PC-3 (cell line): Measurements from ENCODE around the gene ESYT2. TPM values are rescaled to one million over a fixed set of nuclear protein-coding genes. Genes with fewer than 3 reads are reported as not detected.

Experiments
- ATAC-seq: fragments of 200-7000 bp; cut with Tn5 transposase; 2 replicates; pipeline ENCODE4 v1.9.1; 2020; ENCODE audit warnings: mild to moderate bottlenecking, moderate library complexity
- BruUV-seq: library from RNA; stranded (reverse); fragments of 400-500 nt; replicated peaks from 2 replicates; lab custom pipeline; 2021; lab: Mats Ljungman, UMichigan
- CTCF ChIA-PET: fragments of 300-600 bp; sonication (Branson Sonifier 250); formaldehyde crosslinking; loops from one replicate; lab custom pipeline; 2022; ENCODE audit warnings: antibody characterized with exemption; lab: Charles Lee
- POLR2A ChIA-PET: fragments of 300-600 bp; sonication (Branson Sonifier 250); formaldehyde crosslinking; loops from one replicate; lab custom pipeline; 2022; ENCODE audit warnings: antibody characterized with exemption; ENCODE audit not compliant: unreplicated experiment; lab: Charles Lee
- DNase-seq: peaks from one replicate; pipeline ENCODE4 v3.0.0-alpha.2; 2015
- H2AFZ ChIP-seq: fragments of 300-600 bp; sonication (generic); 2 replicates; pipeline ENCODE4 v1.6.0; 2016; ENCODE audit warnings: antibody characterized with exemption, low read length
- H3F3A ChIP-seq: fragments of 300-600 bp; sonication (generic); one replicate; pipeline ENCODE4 v1.6.0; 2017; ENCODE audit warnings: antibody characterized with exemption, low read length, control low read depth, mild to moderate bottlenecking; ENCODE audit not compliant: unreplicated experiment
- H3K27ac ChIP-seq: fragments of 300-600 bp; sonication (generic); 2 replicates; pipeline ENCODE4 v1.5.1; 2016; ENCODE audit warnings: mild to moderate bottlenecking, low read length
- H3K27me3 ChIP-seq: fragments of 300-600 bp; sonication (generic); 2 replicates; pipeline ENCODE4 v1.6.1; 2016; ENCODE audit warnings: low read length, mixed read lengths
- H3K36me3 ChIP-seq: fragments of 300-600 bp; sonication (generic); 2 replicates; pipeline ENCODE4 v1.6.1; 2016; ENCODE audit warnings: low read depth, mixed run types, low read length, mixed read lengths
- H3K4me1 ChIP-seq: fragments of 300-600 bp; sonication (generic); 2 replicates; pipeline ENCODE4 v1.5.1; 2016; ENCODE audit warnings: low read length; ENCODE audit not compliant: insufficient read depth
- H3K4me2 ChIP-seq: fragments of 300-600 bp; sonication (generic); 2 replicates; pipeline ENCODE4 v1.6.0; 2016; ENCODE audit warnings: low read length
- H3K4me3 ChIP-seq: fragments of 300-600 bp; sonication (generic); 2 replicates; pipeline ENCODE4 v1.5.1; 2016; ENCODE audit warnings: mild to moderate bottlenecking, low read length, mixed read lengths
- H3K79me2 ChIP-seq: fragments of 300-600 bp; sonication (generic); 2 replicates; pipeline ENCODE4 v1.6.1; 2017; ENCODE audit warnings: low read length, mixed read lengths
- H3K9ac ChIP-seq: fragments of 300-600 bp; sonication (generic); 2 replicates; pipeline ENCODE4 v1.6.0; 2016; ENCODE audit warnings: mild to moderate bottlenecking, low read length
- H3K9me2 ChIP-seq: fragments of 300-600 bp; sonication (generic); replicated peaks from 2 replicates; pipeline ENCODE4 v1.6.1; 2016; ENCODE audit warnings: mixed run types, low read length, mixed read lengths
- H3K9me3 ChIP-seq: fragments of 300-600 bp; sonication (generic); 2 replicates; pipeline ENCODE4 v1.6.1; 2016; ENCODE audit warnings: low read length, mixed read lengths
- H4K20me1 ChIP-seq: fragments of 300-600 bp; sonication (generic); 2 replicates; pipeline ENCODE4 v1.6.1; 2016; ENCODE audit warnings: low read length, mixed read lengths
- EZH2 ChIP-seq: fragments of 300-600 bp; sonication (generic); IDR thresholded peaks from one replicate; pipeline ENCODE4 v1.6.1; 2017; ENCODE audit warnings: antibody characterized with exemption, mild to moderate bottlenecking, low read length; ENCODE audit not compliant: unreplicated experiment
- EZH2phosphoT487 ChIP-seq: fragments of 300-600 bp; sonication (generic); IDR thresholded peaks from 2 replicates; pipeline ENCODE4 v1.6.1; 2018; ENCODE audit warnings: mild to moderate bottlenecking, antibody characterized with exemption, low read length, borderline replicate concordance
- intact Hi-C: fragments of 100-400 bp; cut with micrococcal nuclease; formaldehyde crosslinking; loops from 2 replicates; pipeline ENCODE4 v1.9.0; 2023
- total RNA-seq: library from RNA; depleted of rRNA; stranded (reverse); fragments of >200 nt; gene quantifications from 2 replicates; pipeline ENCODE4 v1.2.3, GENCODE V29; 2014
- TF ChIP-seq, protein P1 (sequence below): fragments of 300-600 bp; sonication (generic); conservative IDR thresholded peaks from 2 replicates; pipeline ENCODE4 v1.5.1; 2017; ENCODE audit warnings: antibody characterized with exemption, low read depth, mild to moderate bottlenecking, low read length

Gene ESYT2
- total RNA-seq, 1 experiment from 2014 or later: 76.1 TPM

DNA sequence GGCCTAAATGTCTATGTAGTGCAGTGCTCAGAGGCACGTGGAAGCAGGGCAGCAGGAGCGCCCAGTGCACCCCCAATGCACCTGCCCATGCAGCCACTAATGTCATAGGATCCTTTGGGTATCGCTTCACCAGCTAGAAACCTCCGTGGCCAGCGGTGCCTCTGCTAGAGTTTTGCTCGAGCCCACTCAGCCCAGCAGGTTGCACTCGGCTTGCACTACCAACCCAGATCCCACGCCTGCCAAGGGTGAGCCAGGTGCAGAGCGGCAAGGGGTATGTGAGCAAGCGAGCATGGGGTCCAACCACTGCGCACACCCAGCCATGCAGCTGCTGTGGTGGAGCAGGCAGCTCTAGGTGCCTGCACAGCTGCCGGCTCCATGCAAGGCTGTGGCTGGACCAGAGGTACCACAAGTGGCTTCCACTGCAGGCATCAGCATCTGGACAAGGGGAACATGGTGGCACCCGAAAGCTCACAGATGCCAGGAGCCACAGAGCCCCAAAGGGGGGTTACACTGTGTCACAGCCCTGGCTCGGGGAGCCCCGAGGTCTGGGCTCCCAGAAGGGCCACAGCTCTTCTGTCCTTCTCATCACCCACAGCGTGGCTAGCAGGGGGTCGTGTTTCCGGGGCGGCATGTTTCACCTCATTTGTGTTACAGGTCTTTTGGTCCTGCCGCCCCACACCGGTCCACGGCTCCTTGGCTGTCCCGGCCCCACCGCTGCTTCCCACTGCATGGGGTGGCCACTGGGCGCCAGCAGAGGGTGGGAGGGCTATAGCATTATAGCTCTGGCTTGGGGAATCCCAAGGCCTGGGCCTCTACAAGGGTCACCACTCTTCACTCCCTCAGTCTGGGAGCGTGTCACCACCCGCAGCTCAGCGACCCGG lies 122.4 kb downstream of the ESYT2 start:
- no peak overlapping the region for H3K4me3 ChIP-seq
- ChIA-PET CTCF (no interaction called here), POLR2A (interaction anchor here (0.7 kb wide), 1 partner anchor 48 kb away, joined by 3 read pairs; no protein-coding TSS in a partner anchor)
- no peak overlapping the region for H3K9ac ChIP-seq
- ATAC-seq (no peak), DNase-seq (no peak)
- no peaks in the 10 kb centered on the region; the same call in 1 of the 2 replicates for H4K20me1 ChIP-seq
- no peaks in the 10 kb centered on the region for H3K36me3 ChIP-seq
- no peaks in the 10 kb centered on the region for H3K27me3 ChIP-seq
- no peaks in the 10 kb centered on the region for H3K9me2 ChIP-seq
- peaks cover 18% of the 10 kb centered on the region for H3K4me1 ChIP-seq
- no peak overlapping the region for H3K4me2 ChIP-seq
- TF ChIP-seq, protein P1, sequence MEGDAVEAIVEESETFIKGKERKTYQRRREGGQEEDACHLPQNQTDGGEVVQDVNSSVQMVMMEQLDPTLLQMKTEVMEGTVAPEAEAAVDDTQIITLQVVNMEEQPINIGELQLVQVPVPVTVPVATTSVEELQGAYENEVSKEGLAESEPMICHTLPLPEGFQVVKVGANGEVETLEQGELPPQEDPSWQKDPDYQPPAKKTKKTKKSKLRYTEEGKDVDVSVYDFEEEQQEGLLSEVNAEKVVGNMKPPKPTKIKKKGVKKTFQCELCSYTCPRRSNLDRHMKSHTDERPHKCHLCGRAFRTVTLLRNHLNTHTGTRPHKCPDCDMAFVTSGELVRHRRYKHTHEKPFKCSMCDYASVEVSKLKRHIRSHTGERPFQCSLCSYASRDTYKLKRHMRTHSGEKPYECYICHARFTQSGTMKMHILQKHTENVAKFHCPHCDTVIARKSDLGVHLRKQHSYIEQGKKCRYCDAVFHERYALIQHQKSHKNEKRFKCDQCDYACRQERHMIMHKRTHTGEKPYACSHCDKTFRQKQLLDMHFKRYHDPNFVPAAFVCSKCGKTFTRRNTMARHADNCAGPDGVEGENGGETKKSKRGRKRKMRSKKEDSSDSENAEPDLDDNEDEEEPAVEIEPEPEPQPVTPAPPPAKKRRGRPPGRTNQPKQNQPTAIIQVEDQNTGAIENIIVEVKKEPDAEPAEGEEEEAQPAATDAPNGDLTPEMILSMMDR: no peak
- no peak for TF ChIP-seq EZH2phosphoT487
- no peak for TF ChIP-seq EZH2
- H2AFZ ChIP-seq: no peak overlapping the region
- H3F3A ChIP-seq: no peaks in the 10 kb centered on the region
- intact Hi-C loops: no loop called here
- BruUV-seq: no TSS peak
- H3K27ac ChIP-seq: no peak overlapping the region
- peaks cover 30% of the 10 kb centered on the region for H3K79me2 ChIP-seq
- H3K9me3 ChIP-seq: no peaks in the 10 kb centered on the region

DNA sequence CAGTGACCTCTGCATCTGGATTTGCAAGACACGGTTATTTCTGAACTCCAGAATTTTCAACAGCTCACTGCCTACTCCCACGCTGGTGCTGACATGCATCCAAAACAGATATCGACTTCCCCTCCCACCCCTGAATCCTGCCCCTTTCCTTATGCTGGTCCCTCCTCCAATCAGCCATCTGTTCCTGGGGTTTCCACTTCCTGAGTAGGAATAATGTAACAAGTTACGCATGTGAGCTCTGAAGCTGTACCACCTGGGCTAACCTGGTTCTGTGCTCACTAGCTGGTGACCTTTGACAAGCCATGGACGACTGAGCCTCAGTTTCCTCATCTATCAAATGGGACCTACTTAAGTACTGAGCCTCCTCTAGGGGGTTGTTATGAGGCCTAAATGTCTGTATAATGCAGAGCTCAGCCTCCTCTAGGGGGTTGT lies 123.0 kb downstream of the ESYT2 start:
- Histone ChIP-seq H3K4me3 (no peak overlapping the region), H3K27ac (no peak overlapping the region), H3K79me2 (peaks cover 37% of the 10 kb centered on the region), H4K20me1 (no peaks in the 10 kb centered on the region; the same call in 1 of the 2 replicates), H3K9me2 (no peaks in the 10 kb centered on the region), H2AFZ (no peak overlapping the region), H3K9me3 (no peaks in the 10 kb centered on the region), H3K27me3 (no peaks in the 10 kb centered on the region), H3K36me3 (peaks cover 6% of the 10 kb centered on the region), H3K9ac (no peak overlapping the region), H3K4me2 (no peak overlapping the region), H3K4me1 (peaks cover 18% of the 10 kb centered on the region), H3F3A (no peaks in the 10 kb centered on the region)
- no peak for TF ChIP-seq EZH2
- intact Hi-C loops: no loop called here
- ChIA-PET CTCF (interaction anchor here (0.8 kb wide), 1 partner anchor 10 kb away, joined by 3 read pairs; no protein-coding TSS in a partner anchor), POLR2A (interaction anchor here (0.7 kb wide), 1 partner anchor 48 kb away, joined by 3 read pairs; no protein-coding TSS in a partner anchor)
- DNase-seq: no peak
- no peak for ATAC-seq
- BruUV-seq: no TSS peak

DNA sequence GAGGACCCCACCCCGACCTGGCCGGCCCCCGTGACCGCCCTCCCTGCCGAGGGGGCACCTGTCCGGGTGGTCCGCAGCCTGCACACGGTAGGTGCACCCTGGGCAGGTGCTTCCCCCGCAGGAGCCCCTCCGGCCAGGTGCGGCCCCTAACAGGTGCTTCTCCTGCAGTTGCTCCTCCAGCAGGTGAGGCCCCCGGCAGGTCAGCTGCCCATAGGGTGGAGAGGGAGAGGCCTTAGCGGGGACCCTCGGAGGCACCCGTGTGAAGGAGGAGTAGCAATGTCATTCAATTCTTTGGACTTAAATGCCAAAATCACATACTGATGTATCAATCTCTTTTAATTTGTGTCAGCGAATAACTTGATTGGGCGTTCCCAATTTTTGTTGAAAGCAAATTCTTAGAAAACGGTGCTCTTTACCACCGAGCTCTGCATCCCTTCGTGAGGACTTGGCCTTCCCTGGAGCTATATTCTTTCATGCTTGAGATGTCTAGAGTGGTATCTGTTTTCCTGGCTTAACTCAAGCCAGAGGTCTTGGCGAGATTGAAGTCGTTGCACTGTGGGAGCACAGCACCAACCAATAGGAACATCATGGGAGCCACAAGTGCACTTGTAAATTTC lies 124.0 kb downstream of the ESYT2 start:
- peak; percentile 6 for ATAC-seq
- peak overlapping the region; percentile 81 for H2AFZ ChIP-seq
- BruUV-seq: TSS peak; percentile 82

More for the DNA sequence above, 124.0 kb downstream of the ESYT2 start:
- Histone ChIP-seq H3K4me3 (peak overlapping the region; percentile 99), H4K20me1 (no peaks in the 10 kb centered on the region; the same call in 1 of the 2 replicates), H3K4me2 (peak overlapping the region; percentile 93), H3K9me3 (no peaks in the 10 kb centered on the region), H3K36me3 (peaks cover 14% of the 10 kb centered on the region), H3K27ac (no peak overlapping the region), H3K9ac (peak overlapping the region; percentile 99), H3K79me2 (peaks cover 46% of the 10 kb centered on the region), H3K4me1 (peaks cover 18% of the 10 kb centered on the region), H3K9me2 (no peaks in the 10 kb centered on the region), H3K27me3 (no peaks in the 10 kb centered on the region), H3F3A (no peaks in the 10 kb centered on the region)
- ChIA-PET POLR2A (interaction anchor here (0.6 kb wide), 1 partner anchor 153 kb away, joined by 3 read pairs; no protein-coding TSS in a partner anchor), CTCF (interaction anchor here (0.8 to 1.1 kb wide), 2 partner anchors 9 to 56 kb away, joined by 3 read pairs; no protein-coding TSS in a partner anchor)
- intact Hi-C loops: no loop called here
- peak; percentile 18 for DNase-seq
- no peak for TF ChIP-seq EZH2phosphoT487
- TF ChIP-seq EZH2: no peak
- TF ChIP-seq, protein P1: no peak
